H9 (cell line): Measurements from ENCODE around the gene LIMS2. TPM values are rescaled to one million over a fixed set of nuclear protein-coding genes. Genes with fewer than 3 reads are reported as not detected.

Experiments used
- DNase-seq: peaks from one replicate; pipeline ENCODE4 v3.0.0-alpha.2; 2017
- H2AFZ ChIP-seq: one replicate; pipeline ENCODE4 v1.6.1; 2013; ENCODE audit warnings: mild to moderate bottlenecking, low read length, control low read depth, moderate library complexity
- H2AK5ac ChIP-seq: 2 replicates; pipeline ENCODE4 v1.6.1; 2013; ENCODE audit warnings: low read length, control low read depth, mixed read lengths; ENCODE audit not compliant: insufficient read length
- H2BK120ac ChIP-seq: one replicate; pipeline ENCODE4 v1.6.1; 2013; ENCODE audit warnings: low read depth, mild to moderate bottlenecking, low read length, control low read depth, inconsistent platforms; ENCODE audit not compliant: poor library complexity, severe bottlenecking
- H2BK12ac ChIP-seq: 2 replicates; pipeline ENCODE4 v1.6.1; 2013; ENCODE audit warnings: low read length, control low read depth, mixed read lengths, low read depth; ENCODE audit not compliant: insufficient read length
- H2BK15ac ChIP-seq: 2 replicates; pipeline ENCODE4 v1.6.1; 2013; ENCODE audit warnings: low read depth, low read length, control low read depth
- H2BK20ac ChIP-seq: one replicate; pipeline ENCODE4 v1.6.1; 2013; ENCODE audit warnings: low read depth, mild to moderate bottlenecking, low read length, control low read depth, inconsistent platforms; ENCODE audit not compliant: poor library complexity, severe bottlenecking
- H2BK5ac ChIP-seq: 2 replicates; pipeline ENCODE4 v1.6.1; 2013; ENCODE audit warnings: low read length, control low read depth, mixed read lengths; ENCODE audit not compliant: insufficient read length
- H3K14ac ChIP-seq: 2 replicates; pipeline ENCODE4 v1.6.1; 2013; ENCODE audit warnings: low read length, control low read depth; ENCODE audit not compliant: insufficient read depth
- H3K18ac ChIP-seq: 2 replicates; pipeline ENCODE4 v1.6.1; 2013; ENCODE audit warnings: low read depth, mild to moderate bottlenecking, mixed read lengths, low read length, control low read depth; ENCODE audit not compliant: insufficient read length
- H3K23ac ChIP-seq: 2 replicates; pipeline ENCODE4 v1.6.1; 2013; ENCODE audit warnings: low read length, control low read depth, mixed read lengths, low read depth; ENCODE audit not compliant: insufficient read length
- H3K23me2 ChIP-seq: 2 replicates; pipeline ENCODE4 v1.6.1; 2013; ENCODE audit warnings: low read depth, mild to moderate bottlenecking, mixed read lengths, low read length, control low read depth; ENCODE audit not compliant: insufficient read length, poor library complexity, severe bottlenecking
- H3K27ac ChIP-seq: 2 replicates; pipeline ENCODE4 v1.5.1; 2013; ENCODE audit warnings: low read length, control low read depth, mixed read lengths, low read depth; ENCODE audit not compliant: insufficient read length
- H3K27me3 ChIP-seq: 2 replicates; pipeline ENCODE4 v1.6.1; 2013; ENCODE audit warnings: low read length, control low read depth, inconsistent platforms; ENCODE audit not compliant: insufficient read depth
- H3K4ac ChIP-seq: 2 replicates; pipeline ENCODE4 v1.6.1; 2013; ENCODE audit warnings: low read depth, mild to moderate bottlenecking, control low read depth, inconsistent platforms, low read length, moderate library complexity
- H3K4me1 ChIP-seq: 2 replicates; pipeline ENCODE4 v1.6.1; 2013; ENCODE audit warnings: low read length, control low read depth, inconsistent platforms; ENCODE audit not compliant: insufficient read depth
- H3K4me2 ChIP-seq: 2 replicates; pipeline ENCODE4 v1.6.1; 2013; ENCODE audit warnings: low read length, control low read depth, mixed read lengths; ENCODE audit not compliant: insufficient read length, insufficient read depth
- H3K56ac ChIP-seq: 2 replicates; pipeline ENCODE4 v1.6.1; 2013; ENCODE audit warnings: low read depth, mild to moderate bottlenecking, mixed read lengths, low read length, control low read depth; ENCODE audit not compliant: insufficient read length
- H3K79me1 ChIP-seq: 2 replicates; pipeline ENCODE4 v1.6.1; 2013; ENCODE audit warnings: low read depth, mild to moderate bottlenecking, moderate library complexity, low read length, control low read depth, inconsistent platforms; ENCODE audit not compliant: insufficient read depth, poor library complexity, severe bottlenecking
- H3K79me2 ChIP-seq: 2 replicates; pipeline ENCODE4 v1.6.1; 2013; ENCODE audit warnings: low read length, control low read depth, inconsistent platforms; ENCODE audit not compliant: insufficient read depth
- H3K9ac ChIP-seq: 2 replicates; pipeline ENCODE4 v1.6.1; 2013; ENCODE audit warnings: low read length, control low read depth, mixed read lengths; ENCODE audit not compliant: insufficient read length; ENCODE audit errors: extremely low read depth
- H3K9me3 ChIP-seq: one replicate; pipeline ENCODE4 v1.6.1; 2013; ENCODE audit warnings: low read depth, low read length, inconsistent platforms; ENCODE audit not compliant: control insufficient read depth
- H3T11ph ChIP-seq: one replicate; pipeline ENCODE4 v1.6.1; 2013; ENCODE audit warnings: mild to moderate bottlenecking, low read length, control low read depth, inconsistent platforms
- H4K20me1 ChIP-seq: one replicate; pipeline ENCODE4 v1.6.1; 2013; ENCODE audit not compliant: control insufficient read depth, insufficient read length, insufficient read depth
- H4K5ac ChIP-seq: 2 replicates; pipeline ENCODE4 v1.6.1; 2013; ENCODE audit warnings: low read depth, mild to moderate bottlenecking, mixed read lengths, low read length, control low read depth; ENCODE audit not compliant: insufficient read length
- H4K8ac ChIP-seq: replicated peaks from 2 replicates; pipeline ENCODE4 v1.6.1; 2013; ENCODE audit warnings: low read length, control low read depth, mixed read lengths, low read depth; ENCODE audit not compliant: insufficient read length
- H4K91ac ChIP-seq: 2 replicates; pipeline ENCODE4 v1.6.1; 2013; ENCODE audit warnings: low read depth, mild to moderate bottlenecking, moderate library complexity, mixed read lengths, low read length, control low read depth; ENCODE audit not compliant: insufficient read length
- H3K27ac Mint-ChIP-seq, 3 experiments: 2 replicates in 2 of 3; 3 replicates in 1 of 3; pipeline ENCODE4 v1.8.0; 2020 to 2021; ENCODE audit warnings: mixed read lengths in 3 of 3, mild to moderate bottlenecking in 1 of 3, moderate library complexity in 1 of 3
- H3K27me3 Mint-ChIP-seq: 2 replicates; pipeline ENCODE4 v1.8.0; 2021; ENCODE audit warnings: low read depth, mild to moderate bottlenecking, moderate library complexity, mixed read lengths
- H3K36me3 Mint-ChIP-seq, 3 experiments: 2 replicates in 2 of 3; 3 replicates in 1 of 3; pipeline ENCODE4 v1.8.0; 2020 to 2021; ENCODE audit warnings: low read depth in 3 of 3, mixed read lengths in 3 of 3; ENCODE audit not compliant: insufficient read depth in 1 of 3
- H3K4me1 Mint-ChIP-seq, 2 experiments: 2 replicates each; pipeline ENCODE4 v1.8.0; 2020; ENCODE audit warnings: mixed read lengths in 2 of 2
- H3K4me3 Mint-ChIP-seq, 2 experiments: 2 replicates in 1 of 2; 3 replicates in 1 of 2; pipeline ENCODE4 v1.8.0; 2020 to 2021; ENCODE audit warnings: mild to moderate bottlenecking in 2 of 2, mixed read lengths in 2 of 2, moderate library complexity in 1 of 2
- H3K9me3 Mint-ChIP-seq, 2 experiments: 2 replicates in 1 of 2; 3 replicates in 1 of 2; pipeline ENCODE4 v1.8.0; 2020; ENCODE audit warnings: mild to moderate bottlenecking in 2 of 2, mixed read lengths in 2 of 2, moderate library complexity in 1 of 2
- CTCF ChIP-seq: fragments of 200-600 bp; sonication (generic); conservative IDR thresholded peaks from 3 replicates; pipeline ENCODE4 v1.8.0; 2021; ENCODE audit warnings: antibody characterized with exemption, mild to moderate bottlenecking
- WGBS: extraction: QIAGEN DNeasy Blood & Tissue Kit; methylation state at CpG from one replicate; pipeline ENCODE4 v1.1.7; 2013; ENCODE audit warnings: missing lambda C conversion rate, low lambda C conversion rate, mixed read lengths; ENCODE audit not compliant: insufficient read length; ENCODE audit errors: extremely low coverage; 5-methylcytosine and 5-hydroxymethylcytosine counted together
- total RNA-seq: library from RNA; stranded (reverse); gene quantifications from 2 replicates; pipeline ENCODE4 v1.2.1, GENCODE V29; 2021

The LIMS2 gene
- total RNA-seq, 1 experiment from 2014 or later: 5.9 TPM

- Histone ChIP-seq H3K9ac (no peak overlapping the region), H3K79me1 (no peaks in the 10 kb centered on the region), H3K14ac (no peak overlapping the region), H3K27ac (no peak overlapping the region), H3K4me1 (no peaks in the 10 kb centered on the region), H3K4me2 (no peak overlapping the region), H3K9me3 (peaks cover 5% of the 10 kb centered on the region), H3T11ph (no peak overlapping the region), H4K91ac (no peak overlapping the region), H2AK5ac (no peak overlapping the region), H3K79me2 (no peaks in the 10 kb centered on the region), H3K18ac (no peak overlapping the region), H2BK5ac (no peak overlapping the region), H2BK12ac (no peak overlapping the region), H2AFZ (no peak overlapping the region), H2BK120ac (no peak overlapping the region), H3K23ac (no peak overlapping the region), H4K8ac (no peak overlapping the region), H3K56ac (no peak overlapping the region), H4K20me1 (no peaks in the 10 kb centered on the region), H4K5ac (no peak overlapping the region), H3K4ac (no peak overlapping the region), H3K23me2 (no peaks in the 10 kb centered on the region), H2BK20ac (no peak overlapping the region), H2BK15ac (no peak overlapping the region), H3K27me3 (no peaks in the 10 kb centered on the region)
- no peak for DNase-seq
- TF ChIP-seq CTCF: no peak
- WGBS: no CpG with 5 or more reads among the region's 3 CpGs
- H3K27ac Mint-ChIP-seq: no peak overlapping the region
- no peak overlapping the region for H3K4me3 Mint-ChIP-seq
- H3K36me3 Mint-ChIP-seq: no peaks in the 10 kb centered on the region; a peak in 1 of 7 replicates
- peaks cover 11% of the 10 kb centered on the region for H3K27me3 Mint-ChIP-seq
- H3K9me3 Mint-ChIP-seq: peaks cover 6 to 10% of the 10 kb centered on the region in 2 experiments; a peak in 4 of 5 replicates
- H3K4me1 Mint-ChIP-seq: no peaks in the 10 kb centered on the region
Measured at GRCh38 chr2:127614731-127615130, 60.6 kb downstream of the LIMS2 start.
